Activated CD8-positive, alpha-beta memory T cell treated with anti-CD3 and anti-CD28 coated beads, Interleukin-2, amount 50 U/mL, for 48 hours (primary cell): ENCODE measurements around the gene RASSF8.
A peak's percentile ranks its signal among the peaks of the same experiment; 100 is the strongest.

ENCODE experiments used
- DNase-seq: peaks from one replicate; pipeline ENCODE4 v3.0.0-alpha.2; 2020

RASSF8 gene

GRCh38 chr12:25958428-25959070, at the start of gene RASSF8:
Gene RASSF8 (plus strand): TSS chr12:25958682. CDS start chr12:26055344, 96,662 bp downstream.
- peak; percentile 63 for DNase-seq

- no peak for DNase-seq
These were observed 43.9 kb upstream of the RASSF8 start for GRCh38 chr12:25914551-25914950.

GRCh38 chr12:25924491-25925001, 33.9 kb upstream of the RASSF8 start:
- DNase-seq = no peak

DNA sequence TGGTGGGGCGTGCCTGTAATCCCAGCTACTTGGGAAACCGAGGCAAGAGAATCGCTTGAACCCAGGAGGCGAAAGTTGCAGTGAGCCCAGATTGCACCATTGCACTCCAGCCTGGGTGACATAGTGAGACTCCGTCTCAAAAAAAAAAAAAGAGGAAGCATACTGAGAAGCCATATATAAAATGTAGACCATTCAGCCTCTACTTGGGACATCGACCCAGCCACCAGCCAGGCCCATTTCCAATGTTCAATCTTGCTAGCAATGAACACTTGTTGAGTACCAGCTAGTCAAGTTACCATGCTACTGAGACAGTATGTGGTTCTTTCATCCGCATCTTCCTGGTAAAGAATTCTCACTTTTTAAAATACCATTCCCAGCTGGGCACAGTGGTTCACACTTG, 33.4 kb upstream of the RASSF8 start:
- no peak for DNase-seq

- DNase-seq = no peak
These were observed 31.9 kb upstream of the RASSF8 start for GRCh38 chr12:25926536-25926935.

DNA sequence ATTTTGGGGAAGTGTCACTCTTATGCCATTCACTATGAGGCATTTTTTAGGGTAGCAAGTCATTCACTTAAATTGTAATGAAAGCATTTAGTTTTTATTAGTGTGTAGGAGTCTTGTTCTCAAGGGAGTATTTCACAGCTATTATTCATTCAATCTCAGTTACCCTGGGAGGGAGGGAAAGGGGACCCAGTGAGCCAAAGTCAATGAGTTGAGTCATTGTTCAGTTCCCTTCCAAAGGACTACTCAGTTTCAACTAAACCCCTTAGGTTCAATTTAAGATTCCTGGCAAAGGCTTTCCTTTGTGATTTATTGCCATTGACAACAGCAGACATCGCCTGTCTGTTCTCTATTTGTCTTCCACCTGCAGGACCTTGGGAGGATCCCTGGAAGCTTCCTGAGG, 29.3 kb upstream of the RASSF8 start:
- no peak for DNase-seq

- DNase-seq = no peak
These were observed 25.5 kb upstream of the RASSF8 start for GRCh38 chr12:25932971-25933370.

GRCh38 chr12:25934456-25934855, 24.0 kb upstream of the RASSF8 start:
- no peak for DNase-seq

DNA sequence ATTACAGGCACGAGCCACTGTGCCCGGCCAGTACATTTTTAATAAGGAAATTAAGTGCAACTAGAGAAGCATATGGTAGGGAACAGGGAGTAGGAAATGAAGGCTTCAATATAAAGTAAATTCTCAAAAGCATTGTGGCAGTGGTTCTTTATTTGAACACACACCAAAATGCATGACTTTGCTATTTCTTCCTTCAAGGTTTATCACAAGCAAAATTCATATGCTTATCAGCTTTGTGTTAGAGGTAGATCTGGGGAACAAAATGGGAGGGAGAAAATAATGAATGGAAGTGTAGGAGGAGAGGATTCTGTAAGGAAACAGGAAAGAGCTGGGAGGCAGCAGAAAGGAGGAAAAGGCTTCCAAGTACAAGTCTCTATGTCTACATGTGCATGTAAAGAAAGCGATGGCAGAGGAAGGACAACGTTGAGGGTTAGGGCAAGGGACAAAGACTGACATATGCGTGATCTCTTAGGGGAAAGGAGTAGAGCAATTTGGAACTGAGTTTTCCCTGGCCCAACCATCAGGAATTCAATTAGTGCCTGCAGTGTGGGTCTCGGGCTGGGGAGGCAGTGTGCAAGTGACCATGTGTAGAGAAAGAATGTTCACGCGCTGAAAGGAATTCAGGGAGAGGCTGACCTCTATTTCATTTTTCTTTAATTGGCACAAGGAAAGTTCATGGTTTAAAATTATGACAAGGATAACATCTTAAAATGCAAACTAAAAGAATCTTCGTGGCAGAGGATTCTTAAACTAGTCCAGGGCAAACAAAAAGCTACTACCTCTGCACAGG, 22.9 kb upstream of the RASSF8 start:
- DNase-seq = no peak

- no peak for DNase-seq
These were observed 21.4 kb upstream of the RASSF8 start for GRCh38 chr12:25937096-25937495.

- DNase-seq = no peak
These were observed 19.9 kb upstream of the RASSF8 start for GRCh38 chr12:25938581-25938980.

- no peak for DNase-seq
These were observed 18.9 kb upstream of the RASSF8 start for GRCh38 chr12:25939606-25940005.

DNA sequence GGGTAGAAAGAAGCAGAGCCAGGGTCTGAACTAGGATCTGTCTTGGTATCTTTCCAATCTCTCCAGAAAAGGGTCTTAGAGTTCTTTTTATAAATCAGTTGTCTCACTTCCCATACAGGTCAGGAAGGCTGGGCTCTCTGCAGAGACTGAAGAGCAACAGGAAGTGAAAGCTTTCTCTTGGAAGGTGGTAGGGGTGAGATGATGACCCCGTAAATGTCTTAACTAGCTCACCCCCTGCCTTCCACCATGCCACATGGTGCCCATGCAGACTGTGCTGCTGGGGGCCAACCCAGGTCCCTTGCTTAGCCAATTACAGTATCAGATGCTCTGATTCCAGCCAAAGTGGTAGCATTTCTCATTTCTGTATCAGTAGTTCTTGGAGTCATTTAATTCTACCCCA, 17.6 kb upstream of the RASSF8 start:
- no peak for DNase-seq

GRCh38 chr12:25942709-25943108, 15.8 kb upstream of the RASSF8 start:
- no peak for DNase-seq

GRCh38 chr12:25943940-25944339, 14.5 kb upstream of the RASSF8 start:
- no peak for DNase-seq

- no peak for DNase-seq
These were observed 9.1 kb upstream of the RASSF8 start for GRCh38 chr12:25949343-25949742.

- DNase-seq = no peak
These were observed 8.0 kb upstream of the RASSF8 start for GRCh38 chr12:25950329-25951115.

DNA sequence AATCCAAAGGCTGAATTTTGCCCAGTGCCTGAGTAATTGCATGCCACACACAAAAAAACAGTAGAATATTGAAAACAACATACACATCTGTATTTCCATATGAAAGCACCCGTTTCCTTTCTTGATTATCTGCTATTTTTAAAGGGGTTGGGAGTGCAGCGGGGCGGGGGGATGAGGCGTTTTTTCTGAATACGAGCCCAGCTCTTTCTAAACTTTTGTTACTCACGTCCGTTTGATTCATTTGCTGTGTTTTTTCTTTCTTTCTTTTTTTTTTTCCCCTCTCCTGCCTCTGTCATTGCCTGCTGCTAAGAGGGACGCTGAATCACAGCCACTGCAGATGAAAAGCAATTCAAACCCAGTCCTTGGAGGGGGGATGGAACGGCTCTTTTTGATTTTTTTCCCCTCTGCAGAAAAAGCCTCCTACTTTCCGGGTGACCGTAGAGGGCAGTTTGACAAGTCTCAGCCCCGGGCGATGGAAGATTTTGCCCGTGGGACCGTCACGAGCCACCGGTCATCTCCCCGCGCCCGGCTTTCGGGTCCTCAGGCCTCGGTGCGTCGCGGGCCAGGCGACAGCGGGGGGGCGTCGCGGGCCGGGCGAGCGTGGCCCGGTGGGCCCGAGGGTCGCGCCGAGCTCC, 572 bp upstream of the RASSF8 start:
- DNase-seq = peak; percentile 55

- peak; percentile 59 for DNase-seq
These were observed 834 bp downstream of the RASSF8 start for GRCh38 chr12:25959071-25959961.

- no peak for DNase-seq
These were observed 1.7 kb downstream of the RASSF8 start for GRCh38 chr12:25960143-25960542.

GRCh38 chr12:25960961-25961360, 2.5 kb downstream of the RASSF8 start:
- no peak for DNase-seq
